ENCODE data around the gene ARHGEF38.
"Not testable (repeated sequence)": the region's sequence is repeated elsewhere in the genome, so short reads cannot be mapped to it uniquely, and the experiment has no call there.

ARHGEF38 gene

GRCh38 chr4:105710012-105710600, 157.7 kb downstream of the ARHGEF38 start:
- Mint-ChIP-seq H3K4me1 (peaks cover 23 to 32% of the 10 kb centered on the region in 2 donors), H3K4me3 (peak overlapping the region; percentile 25 to 35), H3K27ac (no peak overlapping the region), H3K36me3 (peaks cover 5 to 10% of the 10 kb centered on the region in 2 donors), H3K27me3 (no peaks in the 10 kb centered on the region), H3K9me3 (no peaks in the 10 kb centered on the region)
- ATAC-seq (replicated peaks) (no peak), DNase-seq (no peak)

- Mint-ChIP-seq H3K27me3 (no peaks in the 10 kb centered on the region), H3K9me3 (no peaks in the 10 kb centered on the region), H3K4me3 (no peak overlapping the region), H3K36me3 (peaks cover 3 to 8% of the 10 kb centered on the region in 2 donors), H3K4me1 (peaks cover 21 to 32% of the 10 kb centered on the region in 2 donors), H3K27ac (no peak overlapping the region)
- ATAC-seq (replicated peaks) (no peak), DNase-seq (no peak)
These were observed 158.3 kb downstream of the ARHGEF38 start for GRCh38 chr4:105710678-105711077.

GRCh38 chr4:105712766-105713165, 160.3 kb downstream of the ARHGEF38 start:
- peaks cover 1 to 6% of the 10 kb centered on the region in 2 donors for H3K36me3 Mint-ChIP-seq
- no peak overlapping the region for H3K27ac Mint-ChIP-seq
- no peak overlapping the region for H3K4me3 Mint-ChIP-seq
- H3K9me3 Mint-ChIP-seq = no peaks in the 10 kb centered on the region
- ATAC-seq (replicated peaks) (no peak), DNase-seq (no peak)
- no peaks in the 10 kb centered on the region for H3K27me3 Mint-ChIP-seq
- H3K4me1 Mint-ChIP-seq = peaks cover 10 to 18% of the 10 kb centered on the region in 2 donors

GRCh38 chr4:105714071-105714521, 161.7 kb downstream of the ARHGEF38 start:
- Mint-ChIP-seq H3K4me1 (peaks cover 10 to 15% of the 10 kb centered on the region in 2 donors), H3K36me3 (peaks cover 2 to 3% of the 10 kb centered on the region in 2 donors), H3K27ac (no peak overlapping the region), H3K4me3 (peak overlapping the region; percentile 75 to 79), H3K9me3 (no peaks in the 10 kb centered on the region), H3K27me3 (no peaks in the 10 kb centered on the region)
- DNase-seq (no peak), ATAC-seq (replicated peaks) (peak; percentile 76 to 79)

GRCh38 chr4:105714932-105715331, 162.5 kb downstream of the ARHGEF38 start:
- Mint-ChIP-seq H3K36me3 (peaks cover 2 to 4% of the 10 kb centered on the region in 2 donors), H3K9me3 (no peaks in the 10 kb centered on the region), H3K27me3 (no peaks in the 10 kb centered on the region), H3K4me3 (no peak overlapping the region), H3K27ac (no peak overlapping the region), H3K4me1 (peaks cover 7 to 15% of the 10 kb centered on the region in 2 donors)
- DNase-seq (no peak), ATAC-seq (replicated peaks) (no peak)

GRCh38 chr4:105715692-105716278, 163.4 kb downstream of the ARHGEF38 start:
- Mint-ChIP-seq H3K36me3 (peaks cover 2 to 12% of the 10 kb centered on the region in 2 donors), H3K4me1 (peaks cover 7 to 15% of the 10 kb centered on the region in 2 donors), H3K27ac (no peak overlapping the region), H3K27me3 (no peaks in the 10 kb centered on the region), H3K9me3 (no peaks in the 10 kb centered on the region), H3K4me3 (no peak overlapping the region)
- DNase-seq = no peak
- ATAC-seq (replicated peaks) = no peak

GRCh38 chr4:105719204-105719603, 166.8 kb downstream of the ARHGEF38 start:
- Mint-ChIP-seq H3K9me3 (no peaks in the 10 kb centered on the region), H3K27ac (no peak overlapping the region), H3K36me3 (peaks cover 2 to 22% of the 10 kb centered on the region in 2 donors), H3K27me3 (no peaks in the 10 kb centered on the region), H3K4me3 (no peak overlapping the region), H3K4me1 (peaks cover under 1 to 2% of the 10 kb centered on the region in 2 donors)
- DNase-seq (no peak), ATAC-seq (replicated peaks) (no peak)

GRCh38 chr4:105725623-105726022, 173.2 kb downstream of the ARHGEF38 start:
- H3K27ac Mint-ChIP-seq = no peak overlapping the region
- H3K27me3 Mint-ChIP-seq = no peaks in the 10 kb centered on the region
- H3K4me1 Mint-ChIP-seq = no peaks in the 10 kb centered on the region
- no peak overlapping the region for H3K4me3 Mint-ChIP-seq
- DNase-seq (no peak), ATAC-seq (replicated peaks) (no peak)
- H3K36me3 Mint-ChIP-seq = peaks cover 23 to 39% of the 10 kb centered on the region in 2 donors
- peaks cover 3 to 7% of the 10 kb centered on the region in 2 donors for H3K9me3 Mint-ChIP-seq

GRCh38 chr4:105729895-105730294, 177.5 kb downstream of the ARHGEF38 start:
- not testable (repeated sequence) for ATAC-seq (replicated peaks); H3K27ac Mint-ChIP-seq; DNase-seq; H3K4me1 Mint-ChIP-seq; H3K4me3 Mint-ChIP-seq; H3K27me3 Mint-ChIP-seq
- Mint-ChIP-seq H3K36me3 (peaks cover 62 to 63% of the 10 kb centered on the region in 2 donors), H3K9me3 (peaks cover 15 to 20% of the 10 kb centered on the region in 2 donors)
